Lower lobe of right lung (tissue), 2 donors: ENCODE measurements around the gene CCDC47. TPM values are rescaled to one million over a fixed set of nuclear protein-coding genes. Genes with fewer than 3 reads are reported as not detected.

Experiments
- ATAC-seq, 2 donors: fragments of 200-7000 bp; cut with Tn5 transposase; one replicate each; pipeline ENCODE4 v1.9.1; 2020 to 2022; ENCODE audit warnings: mild to moderate bottlenecking in 2 of 2, moderate library complexity in 2 of 2
- DNase-seq: peaks from one replicate; pipeline ENCODE4 v3.0.0-alpha.2; 2020
- H3K27ac ChIP-seq: fragments of 200-600 bp; one replicate; pipeline ENCODE4 v1.8.0; 2022
- H3K27me3 ChIP-seq: fragments of 200-600 bp; one replicate; pipeline ENCODE4 v1.8.0; 2022; ENCODE audit warnings: low read depth
- H3K36me3 ChIP-seq: fragments of 200-600 bp; one replicate; pipeline ENCODE4 v1.8.0; 2022; ENCODE audit warnings: mild to moderate bottlenecking
- H3K4me1 ChIP-seq: fragments of 200-600 bp; one replicate; pipeline ENCODE4 v1.8.0; 2022
- H3K4me3 ChIP-seq: fragments of 200-600 bp; one replicate; pipeline ENCODE4 v1.8.0; 2022; ENCODE audit warnings: mild to moderate bottlenecking
- H3K9me3 ChIP-seq: fragments of 200-600 bp; one replicate; pipeline ENCODE4 v1.8.0; 2022
- CTCF ChIP-seq: fragments of 200-600 bp; IDR thresholded peaks from one replicate; pipeline ENCODE4 v1.8.0; 2022; ENCODE audit warnings: antibody characterized with exemption, mild to moderate bottlenecking
- intact Hi-C: fragments of 100-400 bp; cut with DNase I; formaldehyde crosslinking; loops from one replicate; pipeline ENCODE4 v1.11.0; 2022
- total RNA-seq: library from RNA; stranded (reverse); fragmentation: NEBNext Ultra II Directional; extraction: Animal tissue kit (Norgen Biotek cat#: 25700); gene quantifications from one replicate; pipeline ENCODE4 v1.2.1, GENCODE V29; 2021
- donor health status: DM: no; HTN: yes; CAD: no; lungs with severe emphysema.

The CCDC47 gene
- total RNA-seq, 1 donor from 2014 or later: 80.2 TPM

- no peak for ATAC-seq
- H3K4me3 ChIP-seq: no peak overlapping the region
- DNase-seq: no peak
- intact Hi-C loops: no loop called here
- no peaks in the 10 kb centered on the region for H3K9me3 ChIP-seq
- peaks cover 98% of the 10 kb centered on the region for H3K36me3 ChIP-seq
- H3K27ac ChIP-seq: no peak overlapping the region
- no peaks in the 10 kb centered on the region for H3K27me3 ChIP-seq
- TF ChIP-seq CTCF: no peak
- no peaks in the 10 kb centered on the region for H3K4me1 ChIP-seq
Measured at GRCh38 chr17:63792055-63792729, 18.8 kb upstream of the CCDC47 start.

- ATAC-seq (no peak), DNase-seq (no peak)
- intact Hi-C loops: no loop called here
- H3K27ac ChIP-seq: no peak overlapping the region
- H3K9me3 ChIP-seq: no peaks in the 10 kb centered on the region
- TF ChIP-seq CTCF: no peak
- H3K4me1 ChIP-seq: peaks cover under 1% of the 10 kb centered on the region
- peaks cover 93% of the 10 kb centered on the region for H3K36me3 ChIP-seq
- no peaks in the 10 kb centered on the region for H3K27me3 ChIP-seq
- H3K4me3 ChIP-seq: no peak overlapping the region
Measured at GRCh38 chr17:63790057-63790456, 16.7 kb upstream of the CCDC47 start.

- TF ChIP-seq CTCF: no peak
- intact Hi-C loops: no loop called here
- H3K27me3 ChIP-seq: no peaks in the 10 kb centered on the region
- H3K36me3 ChIP-seq: peaks cover 78% of the 10 kb centered on the region
- H3K4me1 ChIP-seq: peaks cover 17% of the 10 kb centered on the region
- no peak for DNase-seq
- H3K9me3 ChIP-seq: no peaks in the 10 kb centered on the region
- H3K27ac ChIP-seq: no peak overlapping the region
- no peak overlapping the region for H3K4me3 ChIP-seq
- no peak for ATAC-seq
Measured at GRCh38 chr17:63786971-63787711, 13.7 kb upstream of the CCDC47 start.

GRCh38 chr17:63786117-63786516 lies 12.7 kb upstream of the CCDC47 start:
- intact Hi-C loops: no loop called here
- DNase-seq: no peak

GRCh38 chr17:63785556-63785955 lies 12.2 kb upstream of the CCDC47 start:
- no peak overlapping the region for H3K27ac ChIP-seq
- H3K36me3 ChIP-seq: peaks cover 66% of the 10 kb centered on the region
- ATAC-seq (no peak), DNase-seq (no peak)
- H3K4me3 ChIP-seq: no peak overlapping the region
- no peak for TF ChIP-seq CTCF
- intact Hi-C loops: no loop called here
- H3K4me1 ChIP-seq: peaks cover 25% of the 10 kb centered on the region
- no peaks in the 10 kb centered on the region for H3K27me3 ChIP-seq
- no peaks in the 10 kb centered on the region for H3K9me3 ChIP-seq

More at GRCh38 chr17:63786117-63786516, 12.7 kb upstream of the CCDC47 start:
- Histone ChIP-seq H3K4me1 (peaks cover 20% of the 10 kb centered on the region), H3K9me3 (no peaks in the 10 kb centered on the region), H3K36me3 (peaks cover 72% of the 10 kb centered on the region), H3K4me3 (no peak overlapping the region), H3K27me3 (no peaks in the 10 kb centered on the region), H3K27ac (no peak overlapping the region)
- no peak for ATAC-seq
- no peak for TF ChIP-seq CTCF
